NCI-H2227 treated with DMSO at 0.1 percent for 48 hours (cell line): ENCODE data around the gene PSMC3IP.
A peak's percentile ranks its signal among the peaks of the same experiment; 100 is the strongest.

Experiments used
- DNase-seq: peaks from one replicate; lab custom pipeline; 2025; lab: John Stamatoyannopoulos, UW

The PSMC3IP gene

GRCh38 chr17:42585353-42585752, 7.8 kb upstream of the PSMC3IP start:
- no peak for DNase-seq

GRCh38 chr17:42584880-42585279, 7.4 kb upstream of the PSMC3IP start:
- no peak for DNase-seq

- no peak for DNase-seq
These were observed 4.3 kb upstream of the PSMC3IP start for GRCh38 chr17:42581744-42582270.

GRCh38 chr17:42579794-42580551, 2.4 kb upstream of the PSMC3IP start:
- no peak for DNase-seq

- peak; percentile 64 for DNase-seq
These were observed 847 bp upstream of the PSMC3IP start for GRCh38 chr17:42578282-42578869.

- DNase-seq: no peak
These were observed 393 bp downstream of the PSMC3IP start for GRCh38 chr17:42577140-42577531.

GRCh38 chr17:42574463-42574862, 3.1 kb downstream of the PSMC3IP start:
- DNase-seq: no peak

- no peak for DNase-seq
These were observed 4.4 kb downstream of the PSMC3IP start for GRCh38 chr17:42573095-42573494.

- peak; percentile 45 for DNase-seq
These were observed 5.9 kb downstream of the PSMC3IP start for GRCh38 chr17:42571435-42572225.

GRCh38 chr17:42568341-42569111, 9.0 kb downstream of the PSMC3IP start:
- no peak for DNase-seq

- DNase-seq: peak; percentile 89
These were observed 10.5 kb downstream of the PSMC3IP start, which contains the start of gene MLX for GRCh38 chr17:42566883-42567573. Gene MLX (plus strand): TSS chr17:42567100. CDS start chr17:42567125, 25 bp downstream.

GRCh38 chr17:42566215-42566882, 11.2 kb downstream of the PSMC3IP start:
- DNase-seq: no peak

- no peak for DNase-seq
These were observed 11.9 kb downstream of the PSMC3IP start for GRCh38 chr17:42565523-42566214.

- no peak for DNase-seq
These were observed 12.6 kb downstream of the PSMC3IP start for GRCh38 chr17:42564815-42565522.

- no peak for DNase-seq
These were observed 13.6 kb downstream of the PSMC3IP start for GRCh38 chr17:42563950-42564349.

GRCh38 chr17:42563543-42563942, 14.0 kb downstream of the PSMC3IP start:
- DNase-seq: no peak

GRCh38 chr17:42563143-42563509, 14.4 kb downstream of the PSMC3IP start:
- no peak for DNase-seq

- no peak for DNase-seq
These were observed 15.0 kb downstream of the PSMC3IP start for GRCh38 chr17:42562388-42563142.
